DOHH2 (cell line): ENCODE measurements around the gene UBE2N.

Experiments used
- CTCF ChIP-seq: fragments of 200-600 bp; sonication (generic); IDR thresholded peaks from one replicate; pipeline ENCODE4 v1.5.1; 2014; ENCODE audit warnings: antibody characterized with exemption, mild to moderate bottlenecking, low read depth, low read length; ENCODE audit not compliant: poor library complexity, severe bottlenecking
- EZH2phosphoT487 ChIP-seq: fragments of 200-600 bp; sonication (generic); IDR thresholded peaks from 2 replicates; pipeline ENCODE4 v1.6.1; 2017; ENCODE audit warnings: borderline replicate concordance, mild to moderate bottlenecking, antibody characterized with exemption, low read length, moderate library complexity, mixed read lengths

- TF ChIP-seq CTCF (no peak), EZH2phosphoT487 (no peak)
Measured at GRCh38 chr12:93425736-93426411, 15.9 kb downstream of the UBE2N start.
